Endothelial cell of umbilical vein (primary cell): Measurements from ENCODE around the gene DYRK3. TPM values are rescaled to one million over a fixed set of nuclear protein-coding genes. Genes with fewer than 3 reads are reported as not detected.
A peak's percentile ranks its signal among the peaks of the same experiment; 100 is the strongest.

Experiments
- BruUV-seq: library from RNA; stranded (reverse); fragments of 400-500 nt; replicated peaks from 2 replicates; lab custom pipeline; 2021; lab: Mats Ljungman, UMichigan
- CTCF ChIA-PET: fragments of 300-600, 350-600 bp; sonication (Branson Sonifier 250); formaldehyde crosslinking; loops from one replicate; lab custom pipeline; 2021; ENCODE audit warnings: antibody characterized with exemption, inconsistent platforms; lab: Charles Lee
- POLR2A ChIA-PET: fragments of 300-600, 350-600 bp; sonication (Branson Sonifier 250); formaldehyde crosslinking; loops from one replicate; lab custom pipeline; 2021; ENCODE audit warnings: antibody characterized with exemption, inconsistent platforms; lab: Charles Lee
- DNase-seq: peaks from one replicate; pipeline ENCODE4 v3.0.0-alpha.2; 2011; ENCODE audit warnings: low read depth, low spot score
- FAIRE-seq: peaks from 2 replicates; lab custom pipeline; 2011; peaks lifted over from hg19 to GRCh38; lab: Jason Lieb, UNC
- H2AFZ ChIP-seq: 2 replicates; pipeline ENCODE4 v1.6.0; 2012; ENCODE audit warnings: low read depth, low read length, control low read depth, inconsistent platforms
- H3K27ac ChIP-seq: 2 replicates; pipeline ENCODE4 v1.5.1; 2011; ENCODE audit warnings: low read depth, mild to moderate bottlenecking, control low read depth, low read length, moderate library complexity; ENCODE audit not compliant: insufficient read depth
- H3K27me3 ChIP-seq, 2 experiments: 2 replicates each; pipeline versions ENCODE4 v1.6.0 to v1.6.1; 2011; ENCODE audit warnings: low read length in 2 of 2, mixed read lengths in 1 of 2; ENCODE audit not compliant: control insufficient read depth in 2 of 2, insufficient read depth in 2 of 2
- H3K36me3 ChIP-seq, 2 experiments: 2 replicates in 1 of 2; 3 replicates in 1 of 2; pipeline ENCODE4 v1.5.1; 2011; ENCODE audit warnings: low read length in 2 of 2, mild to moderate bottlenecking in 1 of 2, moderate library complexity in 1 of 2; ENCODE audit not compliant: control insufficient read depth in 2 of 2, insufficient read depth in 2 of 2; ENCODE audit errors: extremely low read depth in 1 of 2
- H3K4me1 ChIP-seq: 3 replicates; pipeline ENCODE4 v1.5.1; 2011; ENCODE audit warnings: mild to moderate bottlenecking, low read length; ENCODE audit not compliant: control insufficient read depth, insufficient read depth; ENCODE audit errors: extremely low read depth
- H3K4me2 ChIP-seq: 2 replicates; pipeline ENCODE4 v1.6.1; 2011; ENCODE audit warnings: low read length, control low read depth, mixed read lengths; ENCODE audit not compliant: insufficient read depth
- H3K4me3 ChIP-seq, 3 experiments: fragments of 200-600 bp in 1 of 3; sonication (generic), shearing (Covaris generic) in 1 of 3; replicated peaks in 1 of 3; 2 replicates each; pipeline ENCODE4 v1.5.1; 2011 to 2016; ENCODE audit warnings: control low read depth in 3 of 3, low read length in 3 of 3, mild to moderate bottlenecking in 2 of 3, inconsistent platforms in 1 of 3, low read depth in 1 of 3, moderate library complexity in 1 of 3; ENCODE audit not compliant: insufficient read depth in 1 of 3
- H3K79me2 ChIP-seq: 2 replicates; pipeline ENCODE4 v1.6.0; 2012; ENCODE audit warnings: low read length, inconsistent platforms; ENCODE audit not compliant: control insufficient read depth, insufficient read depth
- H3K9ac ChIP-seq: replicated peaks from 2 replicates; pipeline ENCODE3; 2011; ENCODE audit warnings: low read length, control low read depth; ENCODE audit not compliant: insufficient read depth; ENCODE audit errors: extremely low read depth
- H3K9me1 ChIP-seq: replicated peaks from 3 replicates; pipeline ENCODE4 v1.6.0; 2011; ENCODE audit warnings: mild to moderate bottlenecking, low read length; ENCODE audit not compliant: control insufficient read depth, insufficient read depth; ENCODE audit errors: extremely low read depth
- H3K9me3 ChIP-seq: replicated peaks from 2 replicates; pipeline ENCODE4 v1.5.1; 2012; ENCODE audit warnings: low read length, inconsistent platforms; ENCODE audit not compliant: control insufficient read depth, insufficient read depth
- H4K20me1 ChIP-seq: replicated peaks from 2 replicates; pipeline ENCODE3; 2011; ENCODE audit warnings: mild to moderate bottlenecking, low read length; ENCODE audit not compliant: control insufficient read depth, insufficient read depth; ENCODE audit errors: extremely low read depth
- EZH2 ChIP-seq: IDR thresholded peaks from 2 replicates; pipeline ENCODE4 v1.6.1; 2012; ENCODE audit warnings: borderline replicate concordance, low read depth, mild to moderate bottlenecking, moderate library complexity, low read length, inconsistent platforms; ENCODE audit not compliant: severe bottlenecking
- FOS ChIP-seq: IDR thresholded peaks from 2 replicates; pipeline ENCODE4 v1.6.1; 2011; ENCODE audit warnings: mild to moderate bottlenecking, low read length, moderate library complexity, borderline replicate concordance; ENCODE audit not compliant: insufficient read depth
- GATA2 ChIP-seq: IDR thresholded peaks from 2 replicates; pipeline ENCODE4 v1.7.0; 2011; ENCODE audit warnings: low read depth, mild to moderate bottlenecking, moderate library complexity, mixed read lengths, low read length; ENCODE audit not compliant: insufficient read length, insufficient read depth
- JUN ChIP-seq: IDR thresholded peaks from 2 replicates; pipeline ENCODE4 v1.6.1; 2011; ENCODE audit warnings: borderline replicate concordance, low read depth; ENCODE audit not compliant: insufficient read length, insufficient read depth
- MYC ChIP-seq: IDR thresholded peaks from one replicate; pipeline ENCODE4 v1.6.1; 2011; ENCODE audit warnings: mild to moderate bottlenecking, low read depth, low read length
- POLR2A ChIP-seq: IDR thresholded peaks from 2 replicates; pipeline ENCODE4 v1.6.1; 2012; ENCODE audit warnings: low read depth, mild to moderate bottlenecking, control low read depth, low read length
- POLR2AphosphoS5 ChIP-seq: IDR thresholded peaks from 2 replicates; pipeline ENCODE4 v1.6.1; 2012; ENCODE audit warnings: low read depth, mild to moderate bottlenecking, control low read depth, low read length, moderate library complexity; ENCODE audit not compliant: insufficient read depth
- dilution Hi-C: fragments of 300-500 bp; cut with MboI; formaldehyde crosslinking; loops from one replicate; pipeline ENCODE4 v1.15.0; 2019; ENCODE audit warnings: low sequenced_read_pairs; ENCODE audit not compliant: extremely low pct_ligation_motif_present
- intact Hi-C: fragments of 100-400 bp; cut with micrococcal nuclease; formaldehyde crosslinking; loops from one replicate; pipeline ENCODE4 v1.10.0; 2022
- polyA plus RNA-seq, 4 experiments: library from polyadenylated mRNA; depleted of rRNA in 3 of 4; stranded (reverse) in 3 of 4; unstranded in 1 of 4; fragments of >200 nt; gene quantifications; 2 replicates each; pipeline versions ENCODE4 v1.2.1 to v1.2.3, GENCODE V29; 2011 to 2012; ENCODE audit warnings: missing spikeins in 1 of 4
- total RNA-seq: library from RNA; stranded (reverse); gene quantifications from 2 replicates; pipeline ENCODE4 v1.2.3, GENCODE V29; 2021
- TF ChIP-seq, protein P1 (sequence below), 2 donors: IDR thresholded peaks; 1 replicate in 1 of 2; 2 replicates in 1 of 2; pipeline ENCODE4 v1.5.1; 2011; ENCODE audit warnings: low read length in 2 of 2, mild to moderate bottlenecking in 2 of 2, moderate library complexity in 2 of 2, control low read depth in 1 of 2, inconsistent platforms in 1 of 2, low read depth in 1 of 2; ENCODE audit not compliant: insufficient read depth in 1 of 2; ENCODE audit errors: extremely low read depth in 1 of 2
- TF ChIP-seq, protein P2 (sequence below): IDR thresholded peaks from 2 replicates; pipeline ENCODE4 v1.6.1; 2011; ENCODE audit not compliant: insufficient read depth, insufficient read length

The DYRK3 gene
- total and polyA plus RNA-seq, 2 donors (not counting 3 experiments of a cell fraction or from before 2014, with no cell fraction given), result 3.4 to 7.4 TPM

DNA sequence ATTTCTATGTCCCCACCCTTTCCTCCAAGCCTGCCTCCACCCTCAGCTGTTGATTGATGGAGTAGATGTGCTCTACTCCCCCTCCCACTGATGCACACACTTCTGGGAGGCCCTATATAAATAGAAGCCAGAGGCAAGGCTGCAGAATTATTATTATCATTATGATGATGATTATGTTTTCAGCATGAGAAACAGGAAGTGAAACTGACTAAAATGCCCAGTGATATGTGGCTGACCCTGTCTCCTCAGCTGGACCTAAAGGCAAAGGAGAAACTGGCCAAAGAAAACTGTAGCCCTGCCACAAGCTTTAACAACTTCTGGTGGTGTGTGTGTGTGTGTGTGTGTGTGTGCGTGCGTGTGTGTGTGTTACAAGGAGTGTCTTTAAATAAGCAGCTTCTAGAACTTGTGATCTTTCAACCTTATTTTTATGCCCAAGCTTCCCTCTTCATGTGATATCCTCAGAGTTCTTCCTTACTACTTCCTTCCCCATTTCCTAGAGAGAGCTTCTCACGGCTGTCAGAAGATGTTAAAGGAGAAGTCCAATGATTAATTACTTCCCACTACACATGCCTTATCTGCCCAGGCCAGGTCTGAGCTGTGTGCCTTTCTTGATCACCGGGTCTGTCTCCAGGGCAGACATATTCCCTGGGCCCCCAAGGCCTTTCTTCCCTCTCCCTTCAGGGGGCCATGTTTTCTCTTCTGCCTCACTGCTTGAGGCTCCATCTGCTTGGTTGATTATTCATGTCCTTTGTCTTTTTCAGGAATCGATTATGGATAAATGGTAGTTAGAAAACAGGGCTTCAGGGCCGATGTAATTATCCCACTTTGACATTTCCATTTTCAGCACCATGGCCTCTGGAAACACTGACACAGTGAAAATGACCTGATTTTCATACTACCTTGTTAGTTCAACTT is 37.8 kb downstream of the DYRK3 start:
- intact Hi-C loops (no loop called here), dilution Hi-C loops (no loop called here)
- BruUV-seq, result no TSS peak
- no peak overlapping the region for H3K9ac ChIP-seq
- H3K4me3 ChIP-seq, result no peak overlapping the region
- H2AFZ ChIP-seq, result peak overlapping the region; percentile 16
- no peak overlapping the region for H3K4me2 ChIP-seq
- H4K20me1 ChIP-seq, result no peaks in the 10 kb centered on the region
- peaks cover 10% of the 10 kb centered on the region for H3K4me1 ChIP-seq
- no peaks in the 10 kb centered on the region for H3K79me2 ChIP-seq
- DNase-seq (peak; percentile 43), FAIRE-seq (no peak)
- POLR2A ChIA-PET, result no interaction called here
- CTCF ChIA-PET, result interaction anchor here (0.8 to 5.1 kb wide), 6 partner anchors 9 to 128 kb away, joined by 3 to 37 read pairs (median 4); partner anchors contain the start of gene DYRK3
- no peaks in the 10 kb centered on the region for H3K9me1 ChIP-seq
- TF ChIP-seq FOS, result no peak
- TF ChIP-seq EZH2, result no peak
- H3K36me3 ChIP-seq, result no peaks in the 10 kb centered on the region
- no peak overlapping the region for H3K27ac ChIP-seq
- no peaks in the 10 kb centered on the region for H3K9me3 ChIP-seq
- H3K27me3 ChIP-seq, result peaks cover 4 to 13% of the 10 kb centered on the region in 2 experiments

DNA sequence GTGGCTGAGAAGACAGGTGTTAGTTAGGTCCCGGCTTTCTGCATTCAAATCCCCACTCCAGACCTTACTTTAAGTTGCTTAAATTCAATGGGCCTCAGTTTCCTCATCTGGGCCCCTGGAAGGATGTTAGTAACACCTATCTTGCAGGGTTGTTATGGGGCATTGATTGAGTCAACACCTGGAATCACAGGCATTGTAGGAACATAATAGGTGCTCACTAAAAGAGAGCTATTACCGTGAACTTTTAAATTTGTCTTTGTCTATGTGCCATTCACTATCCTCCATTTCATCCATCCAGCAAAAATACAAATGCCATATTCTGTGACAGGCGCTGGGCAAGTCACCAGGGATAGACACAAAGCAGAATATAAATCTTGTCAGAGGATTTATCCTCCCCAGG is 38.9 kb downstream of the DYRK3 start:
- dilution Hi-C loops (no loop called here), intact Hi-C loops (no loop called here)
- H3K27ac ChIP-seq, result no peak overlapping the region
- H3K27me3 ChIP-seq, result peaks cover 7 to 11% of the 10 kb centered on the region in 2 experiments
- no peaks in the 10 kb centered on the region for H3K36me3 ChIP-seq
- H2AFZ ChIP-seq, result no peak overlapping the region
- H3K4me3 ChIP-seq, result no peak overlapping the region
- no peaks in the 10 kb centered on the region for H3K9me1 ChIP-seq
- DNase-seq, result no peak
- peaks cover 10% of the 10 kb centered on the region for H3K4me1 ChIP-seq
- no TSS peak for BruUV-seq
- no peaks in the 10 kb centered on the region for H3K9me3 ChIP-seq
- H3K79me2 ChIP-seq, result no peaks in the 10 kb centered on the region
- no peak for FAIRE-seq
- no peak overlapping the region for H3K9ac ChIP-seq
- H4K20me1 ChIP-seq, result no peaks in the 10 kb centered on the region
- no peak for TF ChIP-seq MYC
- TF ChIP-seq GATA2, result no peak
- TF ChIP-seq, protein P1, sequence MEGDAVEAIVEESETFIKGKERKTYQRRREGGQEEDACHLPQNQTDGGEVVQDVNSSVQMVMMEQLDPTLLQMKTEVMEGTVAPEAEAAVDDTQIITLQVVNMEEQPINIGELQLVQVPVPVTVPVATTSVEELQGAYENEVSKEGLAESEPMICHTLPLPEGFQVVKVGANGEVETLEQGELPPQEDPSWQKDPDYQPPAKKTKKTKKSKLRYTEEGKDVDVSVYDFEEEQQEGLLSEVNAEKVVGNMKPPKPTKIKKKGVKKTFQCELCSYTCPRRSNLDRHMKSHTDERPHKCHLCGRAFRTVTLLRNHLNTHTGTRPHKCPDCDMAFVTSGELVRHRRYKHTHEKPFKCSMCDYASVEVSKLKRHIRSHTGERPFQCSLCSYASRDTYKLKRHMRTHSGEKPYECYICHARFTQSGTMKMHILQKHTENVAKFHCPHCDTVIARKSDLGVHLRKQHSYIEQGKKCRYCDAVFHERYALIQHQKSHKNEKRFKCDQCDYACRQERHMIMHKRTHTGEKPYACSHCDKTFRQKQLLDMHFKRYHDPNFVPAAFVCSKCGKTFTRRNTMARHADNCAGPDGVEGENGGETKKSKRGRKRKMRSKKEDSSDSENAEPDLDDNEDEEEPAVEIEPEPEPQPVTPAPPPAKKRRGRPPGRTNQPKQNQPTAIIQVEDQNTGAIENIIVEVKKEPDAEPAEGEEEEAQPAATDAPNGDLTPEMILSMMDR (IDR thresholded peaks at IDR 0.05; ENCODE audit: extremely low read depth in 1 of 2, insufficient read depth in 1 of 2, low read depth in 1 of 2, low read length in 2 of 2), result no peak
- no peak for TF ChIP-seq JUN
- TF ChIP-seq, protein P2, sequence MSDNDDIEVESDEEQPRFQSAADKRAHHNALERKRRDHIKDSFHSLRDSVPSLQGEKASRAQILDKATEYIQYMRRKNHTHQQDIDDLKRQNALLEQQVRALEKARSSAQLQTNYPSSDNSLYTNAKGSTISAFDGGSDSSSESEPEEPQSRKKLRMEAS, result no peak
- no peak for TF ChIP-seq EZH2
- no peak for TF ChIP-seq POLR2A
- TF ChIP-seq FOS, result no peak
- no peak for TF ChIP-seq POLR2AphosphoS5
- POLR2A ChIA-PET, result no interaction called here
- CTCF ChIA-PET, result interaction anchor here (5.1 kb wide), 1 partner anchor 11 kb away, joined by 37 read pairs; no protein-coding TSS in a partner anchor
- H3K4me2 ChIP-seq, result no peak overlapping the region
